Keratinocyte (primary cell): ENCODE measurements around the gene PLEKHG4. TPM values are rescaled to one million over a fixed set of nuclear protein-coding genes. Genes with fewer than 3 reads are reported as not detected.

Experiments used
- DNase-seq: peaks from one replicate; pipeline ENCODE4 v3.0.0-alpha.2; 2011; ENCODE audit warnings: low read depth, missing footprints, low spot score
- FAIRE-seq: peaks from 2 replicates; lab custom pipeline; 2011; peaks lifted over from hg19 to GRCh38; lab: Jason Lieb, UNC
- H2AFZ ChIP-seq: 2 replicates; pipeline ENCODE4 v1.6.0; 2012; ENCODE audit warnings: low read length, control low read depth, inconsistent platforms; ENCODE audit not compliant: control insufficient read depth
- H3K27ac ChIP-seq: 2 replicates; pipeline ENCODE4 v1.5.1; 2011; ENCODE audit warnings: low read length; ENCODE audit not compliant: control insufficient read depth, insufficient read depth
- H3K27me3 ChIP-seq: 3 replicates; pipeline ENCODE4 v1.6.0; 2011; ENCODE audit warnings: low read length; ENCODE audit not compliant: control insufficient read depth, insufficient read depth; ENCODE audit errors: extremely low read depth
- H3K36me3 ChIP-seq, 2 experiments: 2 replicates in 1 of 2; 3 replicates in 1 of 2; pipeline ENCODE4 v1.5.1; 2011; ENCODE audit warnings: low read length in 2 of 2, mild to moderate bottlenecking in 1 of 2; ENCODE audit not compliant: control insufficient read depth in 2 of 2, insufficient read depth in 2 of 2; ENCODE audit errors: extremely low read depth in 1 of 2
- H3K4me1 ChIP-seq: 3 replicates; pipeline ENCODE4 v1.5.1; 2011; ENCODE audit warnings: low read length; ENCODE audit not compliant: control insufficient read depth, insufficient read depth; ENCODE audit errors: extremely low read depth
- H3K4me2 ChIP-seq: 3 replicates; pipeline ENCODE4 v1.6.0; 2011; ENCODE audit warnings: low read depth, low read length; ENCODE audit not compliant: control insufficient read depth, insufficient read depth; ENCODE audit errors: extremely low read depth
- H3K4me3 ChIP-seq, 3 experiments: fragments of 200-600 bp in 1 of 3; sonication (generic) in 1 of 3; 2 replicates in 2 of 3; 3 replicates in 1 of 3; pipeline ENCODE4 v1.5.1; 2011 to 2016; ENCODE audit warnings: low read length in 3 of 3, mild to moderate bottlenecking in 3 of 3, control low read depth in 2 of 3, inconsistent platforms in 1 of 3, low read depth in 1 of 3, mixed read lengths in 1 of 3, mixed run types in 1 of 3, moderate library complexity in 1 of 3; ENCODE audit not compliant: control insufficient read depth in 2 of 3, insufficient read depth in 2 of 3; ENCODE audit errors: extremely low read depth in 1 of 3
- H3K79me2 ChIP-seq: 2 replicates; pipeline ENCODE4 v1.6.0; 2012; ENCODE audit warnings: low read length; ENCODE audit not compliant: control insufficient read depth, insufficient read depth
- H3K9ac ChIP-seq: 3 replicates; pipeline ENCODE4 v1.6.0; 2011; ENCODE audit warnings: low read length; ENCODE audit not compliant: control insufficient read depth, insufficient read depth; ENCODE audit errors: extremely low read depth
- H3K9me1 ChIP-seq: 3 replicates; pipeline ENCODE4 v1.6.0; 2011; ENCODE audit warnings: low read length; ENCODE audit not compliant: control insufficient read depth, insufficient read depth; ENCODE audit errors: extremely low read depth
- H3K9me3 ChIP-seq: 2 replicates; pipeline ENCODE4 v1.5.1; 2012; ENCODE audit warnings: low read depth, low read length; ENCODE audit not compliant: control insufficient read depth
- H4K20me1 ChIP-seq: 3 replicates; pipeline ENCODE4 v1.6.0; 2011; ENCODE audit warnings: low read length; ENCODE audit not compliant: control insufficient read depth, insufficient read depth; ENCODE audit errors: extremely low read depth
- CTCF ChIP-seq, 3 experiments: IDR thresholded peaks in 1 of 3; conservative IDR thresholded peaks in 1 of 3; optimal IDR thresholded peaks in 1 of 3; 2 replicates in 2 of 3; 3 replicates in 1 of 3; pipeline versions ENCODE3 to v1.5.1; 2011; ENCODE audit warnings: low read length in 3 of 3, mild to moderate bottlenecking in 3 of 3, moderate library complexity in 2 of 3, control low read depth in 1 of 3, inconsistent platforms in 1 of 3; ENCODE audit not compliant: insufficient read depth in 2 of 3; ENCODE audit errors: extremely low read depth in 1 of 3
- EZH2 ChIP-seq: IDR thresholded peaks from one replicate; pipeline ENCODE4 v1.6.1; 2012; ENCODE audit warnings: inconsistent platforms, mild to moderate bottlenecking, low read length, moderate library complexity
- dilution Hi-C: fragments of 300-500 bp; cut with MboI; formaldehyde crosslinking; loops from one replicate; pipeline ENCODE4 v1.7.0; 2020; ENCODE audit warnings: low sequenced_read_pairs; ENCODE audit not compliant: extremely low pct_ligation_motif_present
- polyA plus RNA-seq, 5 experiments: library from polyadenylated mRNA; depleted of rRNA in 3 of 5; stranded (reverse) in 3 of 5; stranded (forward) in 1 of 5; unstranded in 1 of 5; fragments of >200 nt; gene quantifications; 1 replicate in 1 of 5; 2 replicates in 3 of 5; 3 replicates in 1 of 5; pipeline versions ENCODE4 v1.2.1 to v1.2.3, GENCODE V29; 2011 to 2012; ENCODE audit warnings: missing spikeins in 2 of 5, low read depth in 1 of 5, low replicate concordance in 1 of 5

The PLEKHG4 gene
- polyA plus RNA-seq, 1 donor (not counting 4 experiments of a cell fraction or from before 2014, with no cell fraction given), result 1.3 TPM

GRCh38 chr16:67287960-67288359, 8.6 kb downstream of the PLEKHG4 start:
- Histone ChIP-seq H3K4me3 (no peak overlapping the region), H3K9me3 (no peaks in the 10 kb centered on the region), H4K20me1 (no peaks in the 10 kb centered on the region), H3K36me3 (no peaks in the 10 kb centered on the region), H2AFZ (no peak overlapping the region), H3K27ac (no peak overlapping the region), H3K9me1 (no peaks in the 10 kb centered on the region), H3K79me2 (no peaks in the 10 kb centered on the region), H3K27me3 (peaks cover 21% of the 10 kb centered on the region), H3K4me2 (no peak overlapping the region), H3K4me1 (no peaks in the 10 kb centered on the region), H3K9ac (no peak overlapping the region)
- no peak for FAIRE-seq
- dilution Hi-C loops, result no loop called here
- DNase-seq, result no peak
- TF ChIP-seq EZH2 (no peak), CTCF (optimal IDR thresholded peaks at IDR 0.05 in 1 of 3, IDR thresholded peaks at IDR 0.05 in 1 of 3, conservative IDR thresholded peaks at IDR 0.05 in 1 of 3; ENCODE audit: extremely low read depth in 1 of 3, insufficient read depth in 2 of 3, low read length in 3 of 3) (no peak)

DNA sequence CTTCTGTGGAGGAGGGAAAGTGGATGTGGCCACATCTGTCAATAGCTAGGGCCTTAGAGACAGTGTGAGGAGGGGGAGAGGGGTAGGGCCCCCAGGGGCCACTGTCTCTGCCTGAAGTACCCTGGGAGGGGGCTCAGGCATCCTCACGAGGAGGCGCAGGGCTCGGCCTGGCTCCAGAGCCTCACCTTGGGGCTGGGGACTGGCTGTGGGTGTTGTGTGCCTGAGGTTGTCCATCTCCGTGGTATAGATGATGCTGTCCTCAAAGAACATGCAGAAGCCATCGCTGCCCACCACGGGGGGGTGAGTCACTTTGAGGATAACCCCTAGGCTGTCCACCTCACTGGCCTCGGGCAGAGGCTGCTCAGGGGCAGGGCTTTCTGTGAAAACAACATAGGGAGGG, 12.1 kb downstream of the PLEKHG4 start:
- H3K4me1 ChIP-seq, result no peaks in the 10 kb centered on the region
- TF ChIP-seq EZH2, result no peak
- no peak for TF ChIP-seq CTCF (optimal IDR thresholded peaks at IDR 0.05 in 1 of 3, IDR thresholded peaks at IDR 0.05 in 1 of 3, conservative IDR thresholded peaks at IDR 0.05 in 1 of 3; ENCODE audit: extremely low read depth in 1 of 3, insufficient read depth in 2 of 3, low read length in 3 of 3)
- H3K9ac ChIP-seq, result no peak overlapping the region
- no peaks in the 10 kb centered on the region for H4K20me1 ChIP-seq
- no peaks in the 10 kb centered on the region for H3K9me1 ChIP-seq
- H3K9me3 ChIP-seq, result no peaks in the 10 kb centered on the region
- dilution Hi-C loops, result no loop called here
- no peaks in the 10 kb centered on the region for H3K79me2 ChIP-seq
- H3K4me2 ChIP-seq, result no peak overlapping the region
- FAIRE-seq, result no peak
- no peak overlapping the region for H3K27ac ChIP-seq
- no peak overlapping the region for H3K4me3 ChIP-seq
- peaks cover 33% of the 10 kb centered on the region for H3K27me3 ChIP-seq
- H3K36me3 ChIP-seq, result no peaks in the 10 kb centered on the region
- no peak overlapping the region for H2AFZ ChIP-seq
- no peak for DNase-seq
